HG03095 (cell line): ENCODE data around the gene CEP57.
"Not testable (repeated sequence)": the region's sequence is repeated elsewhere in the genome, so short reads cannot be mapped to it uniquely, and the experiment has no call there.

Experiments
- ATAC-seq: cut with Tn5 transposase; IDR thresholded peaks from one replicate; pipeline ENCODE4 v1.9.1; 2021; ENCODE audit warnings: moderate library complexity; ENCODE audit not compliant: unreplicated experiment

The CEP57 gene

DNA sequence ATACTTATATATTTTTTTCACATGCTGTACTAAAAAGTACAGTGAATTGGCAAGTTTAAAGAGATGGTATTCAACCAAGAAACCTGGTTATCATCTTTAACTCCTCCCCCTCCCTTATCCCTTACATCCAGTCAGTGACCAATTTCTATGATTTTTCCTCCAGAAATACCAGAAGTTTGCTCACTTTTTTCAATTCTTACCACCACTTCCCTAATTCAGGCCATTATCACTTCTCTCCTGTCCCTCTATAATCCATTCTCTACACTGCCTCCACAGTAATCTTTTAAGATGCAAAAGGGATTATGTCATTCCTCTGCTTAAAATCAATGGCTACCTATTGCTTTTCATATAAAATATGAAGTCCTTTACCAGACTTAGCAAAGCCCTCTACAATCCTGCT lies 62.8 kb downstream of the CEP57 start:
- no peak for ATAC-seq

- no peak for ATAC-seq
Observed at GRCh38 chr11:95853862-95854261, 63.6 kb downstream of the CEP57 start.

DNA sequence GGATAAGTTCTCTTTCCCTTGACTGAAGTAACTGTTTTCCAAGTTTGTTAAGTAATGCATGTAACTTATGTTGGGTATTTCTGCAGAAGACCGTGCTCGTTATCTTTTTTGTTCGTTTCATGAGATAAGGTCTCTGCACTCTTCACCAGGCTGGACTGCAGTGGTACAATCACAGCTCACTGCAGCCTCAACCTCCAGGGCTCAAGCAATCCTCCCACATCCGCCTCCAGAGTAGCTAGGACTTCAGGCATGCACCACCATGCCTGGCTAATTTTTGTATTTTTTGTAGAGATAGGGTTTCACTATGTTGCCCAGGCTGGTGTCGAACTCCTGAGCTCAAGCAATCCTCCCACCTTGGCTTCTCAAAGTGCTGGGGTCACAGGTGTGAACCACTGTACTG lies 64.1 kb downstream of the CEP57 start:
- ATAC-seq, result not testable (repeated sequence)

DNA sequence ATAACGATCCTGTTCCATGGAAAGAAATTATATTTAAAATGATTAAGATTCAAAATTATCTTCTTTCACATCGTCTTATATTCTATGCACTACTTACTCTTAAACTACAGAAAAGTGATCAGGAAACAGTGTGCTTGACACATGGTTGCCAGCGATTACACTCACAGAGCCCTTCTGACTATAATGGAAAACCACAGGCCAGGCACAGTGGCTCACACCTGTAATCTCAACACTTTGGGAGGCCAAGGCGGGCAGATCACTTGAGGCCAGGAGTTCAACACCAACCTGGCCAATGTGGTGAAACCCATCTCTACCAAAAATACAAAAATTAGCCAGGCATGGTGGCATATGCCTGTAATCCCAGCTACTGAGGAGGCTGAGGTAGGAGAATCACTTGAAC lies 69.7 kb downstream of the CEP57 start:
- ATAC-seq, result not testable (repeated sequence)

DNA sequence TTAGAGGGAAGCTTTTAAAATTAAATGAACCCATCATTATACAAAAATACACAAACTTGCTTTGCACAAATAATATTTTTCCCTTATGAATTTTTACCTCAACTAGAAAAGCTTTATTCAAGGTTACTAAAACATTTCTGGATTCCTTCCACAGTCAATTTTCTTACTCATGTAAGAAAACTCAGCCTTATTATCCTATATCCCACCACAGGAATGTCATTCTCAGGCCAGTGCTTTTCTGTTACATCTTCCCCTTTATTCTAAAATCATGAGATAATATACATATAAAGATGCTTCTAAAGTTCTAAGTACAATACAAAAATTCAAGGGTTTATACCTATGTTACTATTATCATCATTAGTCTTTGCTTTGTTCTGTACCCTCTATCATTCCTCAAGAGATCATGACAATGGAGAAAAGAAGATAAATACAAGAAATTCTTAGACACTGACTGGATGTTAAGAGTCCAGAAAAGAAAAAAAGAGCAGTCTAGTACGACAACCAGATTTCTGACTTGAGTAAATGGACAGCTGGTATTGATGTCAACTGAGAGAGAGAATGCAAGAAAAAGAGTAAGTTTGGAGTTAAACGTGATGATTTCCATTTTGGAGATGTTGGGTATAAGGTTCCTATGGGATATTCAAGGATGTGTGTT lies 73.3 kb downstream of the CEP57 start:
- ATAC-seq, result no peak

DNA sequence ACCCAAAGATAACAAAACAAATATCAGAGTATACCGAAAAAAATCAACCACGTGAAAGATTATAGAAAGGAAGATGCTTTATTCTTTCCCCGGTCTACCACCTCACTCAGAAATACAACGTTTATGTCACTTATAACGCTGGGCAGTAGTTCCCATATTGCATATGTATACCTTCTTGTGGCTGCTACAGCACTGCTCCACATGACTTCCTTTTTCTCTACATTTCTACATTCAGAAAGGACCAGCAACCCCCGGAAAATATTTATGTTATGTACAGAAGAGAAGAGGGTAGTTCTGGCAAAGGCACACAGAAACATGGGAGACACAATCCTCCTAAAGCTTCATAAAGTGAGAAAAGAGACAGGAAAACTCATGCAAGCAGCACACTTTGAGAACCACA lies 76.8 kb downstream of the CEP57 start:
- ATAC-seq, result no peak

DNA sequence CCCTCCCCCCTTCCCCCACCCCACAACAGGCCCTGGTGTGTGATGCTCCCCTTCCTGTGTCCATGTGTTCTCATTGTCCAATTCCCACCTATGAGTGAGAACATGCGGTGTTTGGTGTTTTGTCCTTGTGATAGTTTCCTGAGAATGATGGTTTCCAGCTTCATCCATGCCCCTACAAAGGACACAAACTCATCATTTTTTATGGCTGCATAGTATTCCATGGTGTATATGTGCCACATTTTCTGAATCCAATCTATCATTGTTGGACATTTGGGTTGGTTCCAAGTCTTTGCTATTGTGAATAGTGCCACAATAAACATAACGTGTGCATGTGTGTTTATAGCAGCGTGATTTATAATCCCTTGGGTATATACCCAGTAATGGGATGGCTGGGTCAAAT lies 80.6 kb downstream of the CEP57 start:
- ATAC-seq, result not testable (repeated sequence)

DNA sequence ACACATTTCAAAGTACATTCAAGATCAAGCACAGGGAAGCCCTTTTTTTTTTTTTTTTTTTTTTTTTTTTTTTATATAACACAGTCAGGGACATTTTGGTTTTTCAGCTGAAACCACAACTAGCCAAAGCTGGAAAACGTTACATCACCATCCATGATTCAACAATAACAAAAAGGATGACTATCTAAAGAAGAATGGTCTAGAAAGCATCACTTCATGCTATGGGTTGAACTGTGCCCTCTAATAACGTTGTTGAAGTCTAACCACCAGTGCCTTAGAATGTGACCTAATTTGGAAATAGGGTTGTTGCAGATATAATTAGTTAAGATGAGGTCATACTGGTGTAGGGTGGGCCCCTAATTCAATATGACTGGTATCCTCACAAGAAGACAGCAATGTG lies 87.0 kb downstream of the CEP57 start:
- ATAC-seq, result no peak
